Fibroblast of pulmonary artery (primary cell): Measurements from ENCODE around the gene ICAM2.

Experiments used
- DNase-seq: peaks from one replicate; pipeline ENCODE4 v3.0.0-alpha.2; 2010; ENCODE audit warnings: low read depth
- H3K4me3 ChIP-seq: replicated peaks from 2 replicates; pipeline ENCODE4 v1.5.1; 2011; ENCODE audit warnings: low read depth, mild to moderate bottlenecking, control low read depth, low read length, moderate library complexity
- CTCF ChIP-seq: IDR thresholded peaks from 2 replicates; pipeline ENCODE4 v1.5.1; 2011; ENCODE audit warnings: mild to moderate bottlenecking, control low read depth, low read length, inconsistent platforms; ENCODE audit errors: missing control alignments

ICAM2 gene

DNA sequence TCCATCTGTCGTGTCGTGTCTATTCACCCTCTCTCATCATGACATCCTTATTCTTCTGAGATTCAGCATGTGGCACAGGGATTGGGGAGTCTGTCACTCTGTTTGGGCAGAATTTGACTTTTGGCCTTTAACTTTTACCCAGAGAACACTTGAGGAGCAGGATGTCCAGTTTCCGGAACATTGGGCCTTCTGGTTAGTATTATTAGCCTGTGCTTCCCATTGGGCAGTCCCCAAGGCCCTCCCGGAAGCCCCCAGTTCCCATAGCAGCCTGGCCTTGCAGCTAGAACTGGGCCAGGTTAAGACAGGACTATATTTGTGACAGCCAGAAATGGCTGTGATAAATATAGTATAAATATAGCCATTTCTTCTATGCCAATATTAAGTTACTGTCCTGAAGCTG lies 57.3 kb downstream of the ICAM2 start:
- TF ChIP-seq CTCF: no peak
- no peak overlapping the region for H3K4me3 ChIP-seq
- DNase-seq: no peak

DNA sequence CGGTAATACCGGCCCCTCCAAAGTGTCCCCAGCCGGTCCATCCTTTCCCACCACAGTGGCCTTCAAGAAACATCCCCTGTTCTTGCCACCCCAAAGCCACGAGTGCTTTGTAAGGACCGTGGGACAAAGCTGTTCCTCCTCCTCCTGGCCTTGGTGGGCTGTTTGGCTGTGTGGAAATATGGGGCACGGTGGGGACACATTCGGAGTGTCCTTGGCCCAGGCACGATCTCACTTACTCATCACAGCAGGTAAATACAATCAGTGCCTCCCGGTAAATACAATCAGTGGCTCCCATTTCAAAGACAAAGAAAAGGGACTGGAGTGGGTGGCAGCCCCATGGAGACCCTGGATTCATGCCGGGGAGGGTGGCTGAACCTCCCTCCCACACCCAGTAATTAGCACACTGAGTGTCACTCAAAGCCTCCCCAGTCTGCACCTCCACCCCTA lies 58.1 kb downstream of the ICAM2 start:
- no peak overlapping the region for H3K4me3 ChIP-seq
- no peak for TF ChIP-seq CTCF
- DNase-seq: no peak

- no peak for TF ChIP-seq CTCF
- no peak overlapping the region for H3K4me3 ChIP-seq
- peak; percentile 68 for DNase-seq
These were observed 58.8 kb downstream of the ICAM2 start for GRCh38 chr17:63961355-63962212.

DNA sequence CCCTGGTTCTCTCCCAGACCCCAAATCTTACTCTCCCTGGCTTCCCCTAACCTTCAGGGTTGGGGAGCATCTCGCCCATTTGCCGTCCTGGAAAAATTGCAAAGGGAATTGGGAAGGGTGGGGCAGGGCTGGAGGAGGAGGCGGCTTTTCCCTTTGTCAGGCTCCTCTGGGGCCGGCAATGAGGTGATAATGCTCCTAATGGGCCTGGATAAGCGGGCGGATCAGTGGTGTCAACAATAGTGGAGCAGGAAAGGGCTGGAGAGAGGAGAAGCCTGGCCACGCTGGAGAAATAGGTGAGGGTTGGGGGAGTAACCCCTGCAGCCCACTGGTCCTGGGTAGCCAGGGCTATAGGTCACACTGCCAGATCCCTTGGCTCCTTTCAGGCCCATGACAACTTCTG lies 60.0 kb downstream of the ICAM2 start:
- H3K4me3 ChIP-seq: no peak overlapping the region

GRCh38 chr17:63960006-63960405 lies 60.4 kb downstream of the ICAM2 start:
- no peak for DNase-seq
- no peak overlapping the region for H3K4me3 ChIP-seq
- TF ChIP-seq CTCF: no peak

More for the DNA sequence above, 60.0 kb downstream of the ICAM2 start:
- no peak for TF ChIP-seq CTCF
- no peak for DNase-seq

GRCh38 chr17:63956296-63956920 lies 64.0 kb downstream of the ICAM2 start:
- H3K4me3 ChIP-seq: no peak overlapping the region
- no peak for TF ChIP-seq CTCF
- DNase-seq: peak; percentile 14
